ENCODE measurements around the gene SMCO2.
"Not testable (repeated sequence)": the region's sequence is repeated elsewhere in the genome, so short reads cannot be mapped to it uniquely, and the experiment has no call there.

The SMCO2 gene

DNA sequence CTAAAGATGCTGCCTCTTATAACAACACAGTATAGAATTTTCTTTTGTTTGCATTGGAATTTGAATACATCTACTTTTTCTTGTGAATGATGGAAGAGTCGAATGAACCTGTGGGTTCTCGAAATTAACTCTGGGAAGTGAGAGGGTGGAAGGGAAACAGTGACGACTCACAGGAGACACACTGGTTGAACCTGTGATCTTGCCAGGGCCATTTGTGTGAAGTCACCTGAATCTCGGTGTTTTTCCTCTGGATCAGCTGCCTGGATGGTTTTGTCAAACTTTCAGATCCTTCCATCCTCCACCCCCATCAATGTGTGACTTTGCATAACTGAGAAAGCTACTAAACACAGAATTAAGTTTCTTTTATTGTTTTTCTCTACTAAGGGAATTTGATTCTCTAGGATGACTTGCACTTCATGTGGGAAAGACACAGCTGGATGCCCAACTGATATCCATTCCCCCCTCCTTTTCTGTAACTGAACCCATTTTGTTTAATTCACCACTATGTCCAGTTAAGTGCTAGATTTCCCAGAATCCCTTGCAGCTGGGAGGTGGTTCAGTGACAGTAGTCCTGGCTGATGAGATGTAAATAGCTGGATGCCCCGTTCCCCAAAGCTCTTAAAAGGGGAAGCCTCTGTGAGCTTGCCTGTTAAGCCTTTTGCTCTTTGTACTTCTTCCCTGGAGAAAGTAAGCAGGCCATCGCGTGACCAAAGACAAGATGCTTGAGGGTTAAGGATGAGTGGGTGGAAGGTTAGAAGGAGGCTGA, 83.8 kb downstream of the SMCO2 start:
- DNase-seq, result no peak

DNA sequence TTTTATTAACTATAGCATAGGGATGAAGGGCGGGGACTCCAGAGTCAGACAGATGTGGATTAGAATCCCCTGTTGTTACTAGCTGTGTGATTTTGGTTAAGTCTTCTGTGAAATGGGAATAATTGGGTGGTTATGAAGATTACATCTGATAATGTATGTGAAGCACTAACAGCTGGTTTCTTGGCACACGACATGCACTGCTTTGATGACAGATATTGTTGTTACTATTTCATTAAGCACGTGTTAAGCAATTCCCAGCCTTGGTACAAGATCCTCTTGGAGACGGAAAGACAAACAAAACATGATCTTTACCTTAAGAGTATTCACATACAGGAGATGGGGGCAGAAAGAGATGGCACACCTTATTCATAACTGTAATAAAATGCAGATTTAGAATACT, 85.4 kb downstream of the SMCO2 start:
- no peak for DNase-seq

DNA sequence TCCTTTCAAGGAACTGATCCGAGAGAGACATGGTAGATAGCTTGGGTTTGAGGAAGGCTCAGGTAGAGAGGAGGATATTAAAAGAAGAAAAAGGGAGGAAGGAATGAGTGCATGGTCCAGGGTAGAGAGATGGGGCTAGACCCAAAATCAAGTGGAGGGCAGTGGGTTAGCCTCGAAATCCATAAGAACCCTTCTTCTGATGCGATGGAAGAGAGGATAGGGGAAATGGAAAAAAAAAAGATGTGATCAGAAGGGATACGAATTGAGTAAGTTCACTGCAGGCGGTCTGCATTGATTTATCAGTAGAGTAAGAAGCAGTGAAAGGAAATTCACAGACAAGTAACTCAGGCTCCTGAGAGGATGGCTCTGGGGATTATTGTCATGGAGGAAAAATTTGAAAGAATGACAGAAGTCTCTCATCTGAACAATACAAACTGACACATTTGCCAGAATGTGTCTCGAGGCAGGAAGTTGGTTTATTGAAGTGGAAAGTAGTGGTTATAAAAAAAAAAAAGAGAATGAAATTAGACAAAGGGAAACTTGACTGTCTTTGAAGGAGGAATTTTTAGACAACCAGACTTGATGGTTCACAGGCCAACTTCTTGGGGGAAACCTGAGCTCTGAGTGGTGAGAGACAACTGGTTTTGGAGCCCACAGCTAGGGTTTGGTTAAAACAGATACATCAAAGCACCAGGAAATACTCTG, 87.7 kb downstream of the SMCO2 start:
- no peak for DNase-seq

DNA sequence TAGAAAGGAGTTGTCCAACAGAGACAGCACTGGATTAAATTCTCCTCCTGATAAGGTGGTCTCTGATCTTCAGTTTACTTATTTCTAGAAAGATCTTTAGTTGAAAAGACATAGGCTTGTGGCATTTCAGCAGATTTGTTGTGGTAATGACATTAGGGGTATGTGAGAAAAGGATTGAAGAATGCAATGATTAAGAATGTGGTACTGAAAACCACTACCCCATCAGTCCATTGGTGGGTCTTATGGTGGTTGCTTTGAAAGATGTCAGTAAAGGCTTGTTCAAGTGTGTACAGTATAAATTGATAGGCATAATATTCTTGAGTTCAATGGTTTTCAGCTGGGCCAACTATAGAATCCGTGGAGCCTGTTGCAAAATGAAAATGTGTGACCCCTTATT, 88.2 kb downstream of the SMCO2 start:
- no peak for DNase-seq

DNA sequence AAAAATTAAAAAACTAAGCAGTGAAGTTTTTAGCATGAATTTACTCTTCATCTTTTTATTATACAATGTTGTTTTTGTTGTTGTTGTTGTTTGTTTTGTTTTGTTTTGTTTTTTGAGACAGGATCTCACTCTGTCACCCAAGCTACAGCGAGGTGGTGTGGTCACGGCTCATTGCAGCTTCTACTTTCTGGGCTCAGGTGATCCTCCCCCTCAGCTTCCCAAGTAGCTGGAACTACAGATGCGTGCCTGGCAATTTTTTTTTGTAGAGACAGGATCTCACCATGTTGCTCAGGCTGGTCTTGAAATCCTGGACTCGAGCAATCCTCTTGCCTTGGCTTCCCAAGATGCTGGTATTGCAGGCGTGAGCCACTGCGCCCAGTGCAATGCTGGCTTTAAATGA, 88.8 kb downstream of the SMCO2 start:
- no peak for DNase-seq

DNA sequence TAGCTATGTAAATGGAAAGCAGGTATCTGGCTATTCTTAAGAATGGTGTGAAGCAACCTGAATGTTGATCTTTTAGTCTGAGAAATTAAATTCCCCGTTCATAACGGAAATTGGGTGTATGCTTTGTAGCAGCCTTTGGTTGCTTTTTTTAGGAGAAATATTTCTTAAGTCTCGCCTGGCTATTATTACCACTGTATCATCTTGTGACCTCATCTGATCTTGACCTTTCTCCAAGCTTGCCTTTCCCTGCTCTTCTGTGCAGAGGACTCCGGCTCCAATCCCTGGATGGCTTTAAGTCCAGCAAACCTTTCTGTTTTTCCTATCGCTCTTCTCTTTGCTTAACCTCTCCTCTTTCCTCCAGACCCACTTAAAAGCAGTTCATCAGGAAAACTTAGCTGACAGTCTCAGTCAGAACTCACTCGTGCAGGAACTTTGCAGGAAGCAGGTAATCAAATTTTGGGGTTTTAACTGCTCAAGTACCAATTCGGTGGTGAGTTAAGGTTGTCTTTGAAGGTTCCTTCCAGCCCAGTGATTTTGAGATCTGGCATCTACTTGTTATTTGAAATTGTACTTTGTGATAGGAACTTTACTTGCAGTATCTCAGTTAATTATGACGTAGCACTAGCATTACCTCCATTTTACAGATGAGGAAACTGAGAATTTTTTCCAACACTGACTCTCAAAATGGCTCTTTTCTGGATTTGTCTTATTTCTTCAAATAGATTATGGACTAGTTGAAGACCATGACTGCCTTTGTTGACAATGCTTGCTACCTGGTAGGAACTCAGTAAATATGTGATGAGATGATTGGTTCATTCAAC, 91.5 kb downstream of the SMCO2 start:
- DNase-seq, result no peak

DNA sequence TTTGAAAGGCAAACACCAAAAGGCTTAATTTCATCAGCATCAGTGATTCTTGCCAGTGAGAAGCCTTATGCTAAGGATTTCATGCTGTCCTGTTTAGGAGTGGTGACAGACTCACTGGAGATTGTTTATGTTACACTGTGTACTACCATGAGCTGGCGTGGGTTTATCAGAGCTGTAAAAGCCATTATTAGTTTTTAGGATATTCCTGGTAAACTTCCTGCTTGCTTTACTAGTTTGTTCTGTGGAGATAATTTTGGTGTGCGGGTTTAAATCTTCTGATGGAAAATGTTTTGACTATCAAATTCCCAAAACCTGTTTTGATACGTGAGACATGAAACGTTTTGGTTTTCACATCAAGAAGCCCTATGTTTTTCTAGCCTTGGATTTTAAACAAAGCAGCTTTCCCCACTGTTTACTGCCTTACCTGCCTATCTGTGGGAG, 92.7 kb downstream of the SMCO2 start:
- no peak for DNase-seq

DNA sequence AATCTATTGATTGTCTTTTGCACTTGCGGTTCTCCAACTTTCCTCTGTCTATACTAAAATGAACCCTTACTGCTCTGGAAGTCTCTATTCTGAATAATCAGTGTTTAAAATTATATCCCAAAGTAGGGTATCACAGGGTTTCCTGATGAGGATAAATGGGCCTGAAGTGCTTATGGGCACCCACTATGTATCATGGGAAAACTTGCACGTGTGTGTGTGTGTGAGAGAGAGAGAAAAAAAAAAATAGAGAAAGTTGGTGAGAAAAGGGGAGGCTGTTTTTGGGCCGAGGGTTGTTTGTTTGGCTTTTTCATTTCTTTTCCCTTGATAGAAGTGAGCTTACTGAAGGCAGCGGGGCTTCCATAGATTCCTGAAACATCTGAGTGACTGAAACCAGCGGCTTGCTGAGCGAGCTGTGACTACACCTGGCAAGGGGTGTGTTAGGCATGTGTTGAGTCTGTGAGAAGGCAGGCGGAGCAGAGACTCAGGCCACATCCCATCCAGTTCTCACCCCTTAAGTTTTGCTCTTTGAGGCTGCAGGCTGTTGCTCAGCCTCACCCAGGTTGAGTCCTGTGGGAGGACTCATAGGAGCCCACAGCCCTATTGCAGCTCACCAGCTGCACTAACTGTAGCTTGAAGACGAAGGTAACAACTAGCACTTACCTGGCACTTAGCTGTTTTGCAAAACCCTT, 94.6 kb downstream of the SMCO2 start:
- DNase-seq, result no peak

DNA sequence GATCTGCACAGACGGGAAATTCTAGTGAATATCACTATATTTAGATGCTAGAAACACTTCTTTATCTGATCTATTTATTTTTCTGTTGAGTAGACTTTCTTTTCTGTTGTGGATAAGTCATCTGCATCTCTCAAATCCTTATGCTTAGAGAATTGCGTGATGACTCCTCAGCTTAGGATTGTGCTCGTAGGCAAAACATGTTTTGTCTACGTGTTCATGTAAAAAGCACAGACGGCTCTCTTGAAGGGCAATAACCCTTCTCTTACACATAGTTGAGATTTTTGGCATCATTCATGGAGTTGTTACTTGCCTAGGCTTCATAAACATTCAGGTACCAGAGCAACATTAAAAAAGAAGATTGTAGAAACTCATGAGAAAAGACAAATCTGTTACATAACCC, 96.1 kb downstream of the SMCO2 start:
- DNase-seq, result no peak

DNA sequence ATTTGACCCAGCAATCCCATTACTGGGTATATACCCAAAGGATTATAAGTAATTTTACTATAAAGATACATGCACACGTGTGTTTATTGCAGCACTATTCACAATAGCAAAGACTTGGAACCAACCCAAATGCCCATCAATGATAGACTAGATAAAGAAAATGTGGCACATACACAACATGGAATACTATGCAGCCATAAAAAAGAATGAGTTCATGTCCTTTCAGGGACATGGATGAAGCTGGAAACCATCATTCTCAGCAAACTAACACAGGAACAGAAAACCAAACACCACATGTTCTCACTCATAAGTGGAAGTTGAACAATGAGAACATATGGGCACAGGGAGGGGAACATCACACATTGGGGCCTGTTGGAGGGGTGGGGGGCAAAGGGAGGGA, 98.3 kb downstream of the SMCO2 start:
- not testable (repeated sequence) for DNase-seq

DNA sequence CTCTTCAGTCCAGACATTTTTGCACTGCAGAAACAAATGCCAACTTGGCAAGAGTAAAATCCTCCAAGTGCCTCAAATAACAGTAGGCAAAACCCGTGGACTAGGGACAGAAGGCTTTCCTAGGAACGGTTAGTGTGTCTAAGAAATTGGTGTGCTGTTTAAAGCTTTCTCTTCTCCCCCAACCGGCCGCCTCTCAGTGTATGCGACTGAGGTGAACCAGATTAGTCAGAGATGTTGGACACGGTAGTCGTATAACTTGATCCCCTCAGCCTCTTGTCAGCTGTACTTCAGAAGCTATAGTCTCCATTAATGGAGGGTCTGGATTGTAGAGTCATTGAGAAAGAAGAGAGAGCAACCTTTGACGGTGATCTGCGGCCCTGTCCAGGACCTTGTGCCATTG, 99.1 kb downstream of the SMCO2 start:
- no peak for DNase-seq

DNA sequence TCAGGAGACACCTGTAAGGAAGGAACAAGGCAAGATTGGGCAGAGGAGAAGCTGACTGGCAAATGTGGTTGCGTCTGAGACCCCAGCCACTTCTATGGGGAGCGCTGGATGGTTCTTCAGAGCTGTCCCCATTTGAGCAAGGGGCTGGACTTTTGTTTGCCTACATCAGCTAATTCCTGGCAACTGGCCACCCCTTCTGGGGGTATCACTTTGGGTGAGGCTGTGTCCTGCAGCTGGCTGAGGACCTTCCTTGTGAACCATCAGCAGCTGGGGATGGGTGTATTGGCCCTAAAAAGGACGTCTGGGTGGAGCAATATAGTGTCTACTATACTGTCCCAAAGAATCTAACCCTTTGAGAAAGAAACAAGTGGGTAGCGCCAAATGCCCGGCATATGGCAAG, 101.1 kb downstream of the SMCO2 start:
- no peak for DNase-seq

DNA sequence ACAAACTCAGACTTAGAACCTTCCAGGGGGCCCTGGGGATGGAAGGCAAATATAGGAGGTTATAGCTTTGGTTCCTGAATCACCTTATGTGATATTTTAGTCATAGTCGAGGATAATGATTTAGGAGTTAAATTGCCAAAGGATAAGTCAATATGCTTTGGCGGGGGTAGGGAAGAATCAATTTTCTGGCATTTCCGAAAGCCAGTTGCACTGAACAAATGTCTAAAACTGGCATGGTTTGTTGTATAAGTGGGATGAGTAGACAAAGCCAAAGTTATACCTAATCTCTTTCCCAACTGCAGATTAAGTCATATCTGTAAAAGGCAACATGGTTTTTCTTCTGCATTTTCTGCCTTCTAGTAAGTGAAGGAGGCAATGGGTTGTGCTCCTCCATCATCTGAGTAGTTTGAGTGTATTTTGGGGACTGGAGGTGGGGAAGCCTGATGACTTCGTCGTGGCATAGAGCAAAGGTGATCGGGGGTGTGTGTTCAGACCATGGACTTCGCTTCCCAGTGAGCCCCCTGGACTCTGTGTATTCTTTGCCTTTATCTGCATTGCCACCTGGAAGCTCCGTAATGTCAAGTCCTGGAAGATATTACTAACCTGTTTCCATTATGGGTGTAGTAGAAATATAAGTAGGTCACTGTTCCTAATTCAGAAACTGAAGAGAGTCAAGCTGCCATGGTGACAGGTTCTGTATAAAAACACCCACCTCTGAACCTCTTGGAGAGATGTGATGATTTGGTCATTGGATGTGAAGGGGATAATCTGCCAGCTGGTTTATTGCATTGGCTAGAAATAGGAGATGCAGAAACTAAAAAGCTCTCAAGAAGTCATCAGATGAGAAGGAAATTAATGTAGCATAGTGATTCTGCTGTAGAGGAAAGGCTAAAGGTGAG, 102.0 kb downstream of the SMCO2 start:
- peak; percentile 59 for DNase-seq

DNA sequence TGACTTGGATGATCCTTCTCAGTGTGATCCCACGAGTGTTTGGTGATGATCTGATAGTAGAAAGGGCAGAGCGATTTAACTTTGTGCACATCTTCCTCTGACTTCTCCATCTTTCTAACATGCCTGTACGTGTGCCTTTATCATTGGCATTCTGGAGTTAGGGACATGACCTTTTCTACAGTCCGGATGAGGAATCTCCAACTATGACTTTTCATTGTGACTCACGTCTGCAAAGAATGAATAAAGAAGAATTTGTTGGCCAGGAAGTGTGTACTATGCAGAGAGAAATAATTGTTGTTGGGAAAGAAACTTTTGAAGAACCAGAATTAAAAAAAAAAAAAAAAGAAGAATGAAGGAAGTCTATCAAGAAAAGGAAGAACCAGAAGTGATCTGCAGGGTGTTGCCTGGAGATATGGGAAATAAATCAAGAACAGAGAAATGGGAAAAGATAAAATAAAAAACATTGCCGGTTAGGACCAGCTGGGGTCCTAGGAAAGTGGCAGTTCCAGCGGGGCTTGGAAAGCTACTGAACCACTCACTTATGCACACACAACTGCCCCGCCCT, 102.8 kb downstream of the SMCO2 start:
- no peak for DNase-seq

DNA sequence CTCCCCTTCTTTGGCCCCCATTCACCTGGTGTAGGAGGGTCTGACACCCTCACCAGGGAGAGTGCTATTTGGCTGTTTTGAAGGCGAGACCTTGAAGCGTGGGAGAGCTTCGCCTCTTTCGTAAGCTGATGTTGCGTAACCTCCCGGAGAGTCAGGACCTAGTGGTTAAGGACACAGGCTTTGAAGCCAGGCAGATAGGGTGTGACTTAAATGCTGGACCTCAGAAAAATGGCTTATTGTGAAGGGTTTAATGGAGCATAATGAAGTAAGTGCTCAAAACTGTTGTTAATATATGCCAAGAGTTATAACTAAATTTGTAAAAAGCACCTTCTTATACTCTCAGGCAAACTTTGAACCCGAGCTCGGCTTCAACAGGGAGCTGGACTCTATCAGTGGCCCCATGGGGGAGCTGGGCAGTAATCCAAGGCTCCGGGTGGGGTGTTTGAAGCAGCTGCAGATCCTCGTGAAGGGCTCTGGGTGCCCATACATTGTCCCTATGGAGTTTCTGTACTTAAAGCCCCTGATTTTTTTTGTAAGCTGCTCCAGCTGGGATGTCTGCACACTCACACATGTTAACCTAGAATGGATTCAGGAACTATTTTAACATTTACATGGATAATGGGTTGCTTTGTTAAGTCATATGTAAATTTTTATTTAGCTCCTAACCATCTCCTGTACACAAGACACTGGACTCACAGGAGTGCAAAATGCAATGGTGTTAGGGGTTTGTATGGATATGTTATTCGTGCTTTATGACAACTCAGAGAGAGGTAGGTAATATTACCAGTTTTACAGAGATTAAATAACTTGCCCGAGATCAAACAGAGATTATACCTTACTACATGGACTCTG, 103.5 kb downstream of the SMCO2 start:
- peak; percentile 15 for DNase-seq

DNA sequence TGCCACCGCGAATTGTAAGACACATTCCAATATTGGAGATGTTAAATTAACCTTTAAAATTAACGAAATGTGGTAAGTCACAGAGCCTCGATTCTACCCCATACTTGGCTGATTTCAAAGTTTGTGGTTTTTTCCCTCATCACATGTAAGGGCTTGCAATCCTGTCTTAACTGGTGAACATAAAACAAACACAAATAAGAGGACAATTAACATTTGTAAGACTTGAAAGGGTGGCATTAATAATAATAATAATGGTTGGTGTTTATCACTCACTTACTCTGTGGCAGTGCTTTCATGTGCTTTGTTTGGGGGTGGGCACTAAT, 104.1 kb downstream of the SMCO2 start:
- no peak for DNase-seq

DNA sequence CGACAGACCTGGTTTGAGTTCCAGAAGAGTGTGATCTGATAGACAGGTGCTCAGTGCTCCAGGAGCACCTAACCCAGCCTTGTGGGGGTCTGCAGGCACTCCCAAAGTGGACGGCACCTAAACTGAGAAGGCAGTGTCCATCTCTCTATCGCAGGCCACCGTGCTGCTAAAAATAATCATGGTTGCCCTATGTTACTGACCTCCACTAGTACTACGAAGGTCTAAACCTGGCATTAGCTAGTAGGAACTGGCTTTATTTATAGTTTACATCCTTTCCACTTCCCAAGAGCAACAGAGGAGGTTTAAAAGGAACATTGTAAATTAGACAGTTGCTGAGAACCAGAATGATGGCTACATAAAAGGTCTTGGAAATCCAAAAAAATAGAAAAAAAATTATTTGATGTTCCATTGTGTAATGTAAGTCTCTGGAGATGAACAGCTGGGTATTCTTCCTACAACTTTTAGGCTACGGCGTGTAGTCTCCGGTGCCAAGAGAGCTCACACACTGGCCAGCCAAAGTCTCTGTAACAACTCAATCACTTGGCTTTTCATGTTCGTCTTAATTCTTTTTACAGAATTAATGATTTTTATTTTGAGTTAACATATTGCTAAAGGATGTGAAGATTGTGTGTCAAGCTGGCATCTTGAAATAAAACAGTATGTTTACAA, 104.8 kb downstream of the SMCO2 start:
- DNase-seq, result no peak

Measured in DMS79 (cell line).